Hippocampal formation (tissue), 2 donors: ENCODE measurements around the gene PLS1.
"Not testable (repeated sequence)": the region's sequence is repeated elsewhere in the genome, so short reads cannot be mapped to it uniquely, and the experiment has no call there.

Experiments
- DNase-seq, 2 donors: peaks; one replicate each; lab custom pipeline; 2025; lab: John Stamatoyannopoulos, UW

Gene PLS1

DNA sequence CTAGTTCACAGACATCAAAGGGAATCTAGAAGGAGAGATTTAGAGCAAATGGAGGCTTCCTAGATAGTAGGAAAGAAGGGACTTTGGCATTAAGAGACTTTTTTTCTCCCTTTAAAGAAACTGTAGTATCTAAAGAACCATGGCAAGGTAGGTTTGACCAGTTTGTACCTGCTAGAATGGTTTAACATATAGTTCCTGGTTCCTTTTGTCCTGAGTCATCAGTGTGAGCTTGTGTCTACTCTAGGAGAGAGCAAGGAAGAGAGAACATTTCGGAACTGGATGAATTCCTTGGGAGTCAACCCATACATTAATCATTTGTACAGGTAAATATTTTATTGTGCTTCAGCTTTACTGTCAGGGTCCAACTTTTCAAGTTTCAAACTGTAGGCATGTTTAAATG is 98.0 kb downstream of the PLS1 start:
- DNase-seq = no peak

GRCh38 chr3:142705198-142705597 is 109.0 kb downstream of the PLS1 start:
- DNase-seq = no peak

DNA sequence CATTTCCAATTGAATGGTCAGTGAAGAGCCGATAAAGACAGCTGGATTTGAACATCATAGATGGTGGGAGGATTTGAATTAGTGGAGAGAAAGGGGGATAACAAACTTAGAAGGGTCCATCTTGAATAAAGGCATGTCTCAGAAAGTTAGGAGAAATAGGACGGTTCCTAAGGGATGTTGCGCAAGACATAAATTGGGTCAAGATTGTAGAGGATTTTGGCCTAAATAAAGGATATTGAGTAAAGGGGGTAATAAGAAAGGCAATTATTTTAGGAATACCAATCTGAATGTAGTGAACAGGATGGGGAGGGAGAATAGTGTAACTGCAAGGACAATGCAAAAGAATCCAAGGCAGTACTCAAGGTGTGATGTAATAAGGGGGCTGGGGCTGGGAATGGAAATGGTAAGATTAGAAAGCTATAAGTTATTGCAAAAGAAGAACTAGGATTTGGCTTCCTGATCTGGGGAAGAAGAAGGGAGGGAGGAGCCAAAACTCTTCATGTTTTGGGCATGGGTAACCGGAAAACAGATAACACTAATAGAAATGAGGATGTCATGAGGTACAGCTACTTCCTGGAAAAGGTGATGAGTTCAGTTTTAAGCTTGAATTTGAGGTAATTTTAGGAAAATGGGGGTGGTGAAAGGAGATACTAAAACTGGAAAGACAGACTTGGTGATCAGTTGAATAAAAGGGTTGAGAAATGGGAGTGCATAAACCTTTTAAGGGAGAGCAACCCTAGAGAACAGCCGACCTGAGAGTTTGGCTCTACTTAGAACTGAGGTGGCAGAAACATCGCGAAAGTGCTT is 110.3 kb downstream of the PLS1 start:
- DNase-seq = no peak

- no peak for DNase-seq
Observed at GRCh38 chr3:142709207-142709606, 113.0 kb downstream of the PLS1 start.

DNA sequence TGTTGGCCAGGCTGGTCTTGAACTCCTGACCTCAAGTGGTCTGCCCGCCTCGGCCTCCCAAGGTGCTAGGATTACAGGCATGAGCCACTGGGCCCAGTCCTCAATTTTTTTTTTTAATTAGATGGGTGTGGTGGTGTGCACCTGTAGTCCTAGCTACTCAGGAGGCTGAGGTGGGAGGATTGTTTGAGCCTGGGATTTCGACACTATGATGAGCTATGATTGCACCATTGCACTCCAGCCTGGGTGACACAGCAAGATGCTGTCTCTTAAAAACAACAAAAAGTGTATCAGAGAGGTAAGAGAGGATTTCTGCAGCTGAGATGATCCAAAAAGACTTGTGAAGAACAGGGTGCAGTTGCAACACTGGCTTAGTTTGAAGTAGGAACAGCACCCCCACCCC is 118.7 kb downstream of the PLS1 start:
- not testable (repeated sequence) for DNase-seq

GRCh38 chr3:142716102-142716501 is 119.9 kb downstream of the PLS1 start:
- no peak for DNase-seq

DNA sequence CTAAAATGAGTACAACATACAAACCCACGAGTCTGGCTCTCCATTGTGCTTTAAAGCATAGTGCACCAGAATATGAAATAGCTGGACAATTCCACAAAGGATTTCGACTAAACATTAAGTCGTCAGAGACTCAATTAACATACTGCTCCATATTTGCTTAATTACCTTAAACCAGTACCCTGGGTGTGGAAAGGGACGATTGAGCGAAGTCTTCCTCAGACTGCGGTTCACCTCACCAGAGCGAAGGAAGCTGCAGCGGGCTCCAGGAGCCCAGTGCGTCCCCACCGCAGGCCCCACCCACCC is 127.4 kb downstream of the PLS1 start:
- no peak for DNase-seq

GRCh38 chr3:142723968-142724681 is 127.9 kb downstream of the PLS1 start, which contains the start of gene TRPC1:
Gene TRPC1 (plus strand): TSS chr3:142724034. CDS start chr3:142724560, 526 bp downstream.
- peak; percentile 78 to 84 for DNase-seq

DNA sequence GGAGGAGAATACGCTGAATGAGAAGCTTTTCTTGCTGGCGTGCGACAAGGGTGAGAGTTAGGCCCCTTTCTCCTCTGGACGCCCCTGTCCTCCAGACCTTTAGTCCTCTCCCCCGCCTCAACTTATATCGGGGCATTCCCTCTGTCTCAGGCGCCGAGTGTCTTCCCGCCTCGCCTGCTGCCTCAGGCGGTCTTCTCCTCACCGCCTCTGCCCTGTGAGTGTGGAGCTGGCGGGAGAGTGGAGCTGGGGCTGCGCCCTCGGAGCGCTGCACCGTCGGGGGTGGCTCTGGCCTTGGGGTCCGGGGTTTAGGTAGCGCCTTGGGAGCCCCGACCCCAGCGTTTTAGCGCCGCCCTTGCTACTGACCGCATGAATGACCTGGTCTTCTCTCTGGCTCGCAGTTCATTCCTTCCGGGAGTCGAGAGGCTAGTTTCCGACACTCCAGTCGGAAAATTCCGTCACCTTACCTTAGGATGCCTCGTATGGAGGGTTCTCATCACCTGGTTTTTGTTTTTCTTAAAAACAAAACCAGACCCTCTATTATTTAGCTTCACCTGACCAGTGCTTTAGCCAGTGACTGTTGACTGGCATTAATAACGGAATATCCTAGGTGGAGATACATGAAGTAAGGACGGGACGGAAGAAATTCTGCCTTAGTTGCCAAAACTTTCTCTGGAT is 128.6 kb downstream of the PLS1 start:
- DNase-seq = no peak

DNA sequence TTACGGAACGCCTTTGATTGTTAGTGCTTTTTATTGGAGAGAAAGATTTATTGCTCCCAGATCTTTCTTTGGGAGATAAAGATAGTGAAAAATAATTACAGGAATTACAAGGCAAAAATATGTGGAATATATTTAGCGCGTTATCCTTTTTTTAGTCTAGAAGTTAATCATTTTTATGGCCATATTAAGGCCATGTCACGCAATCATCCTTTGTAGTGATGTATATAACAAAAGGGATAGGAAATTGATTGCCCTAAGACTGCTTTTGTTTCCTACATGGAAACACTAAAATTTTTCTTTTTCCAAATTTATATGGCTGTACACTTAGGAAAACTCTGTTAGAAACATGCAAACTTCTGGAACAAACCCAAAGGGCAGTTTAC is 129.2 kb downstream of the PLS1 start:
- no peak for DNase-seq

- no peak for DNase-seq
Observed at GRCh38 chr3:142726017-142726416, 129.8 kb downstream of the PLS1 start.

DNA sequence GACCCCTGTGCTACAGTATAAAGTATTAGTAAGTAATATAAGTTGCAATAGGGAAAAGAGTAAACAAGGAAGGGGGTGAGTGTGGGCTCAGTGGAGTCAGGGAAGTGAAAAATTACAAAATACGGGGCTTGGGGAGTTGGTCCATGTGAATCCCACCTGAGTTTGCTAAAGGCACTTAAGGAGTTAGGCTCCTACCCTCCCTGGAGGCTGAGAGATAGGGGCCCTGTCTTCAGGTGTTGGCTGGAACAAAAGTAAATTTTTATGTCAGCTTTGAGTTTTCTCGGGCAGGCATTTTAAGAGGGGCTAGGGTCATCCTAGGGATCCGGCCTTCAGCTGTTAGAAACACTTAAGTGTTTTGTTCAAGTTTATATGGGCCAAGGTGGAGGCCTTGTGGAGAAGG is 135.9 kb downstream of the PLS1 start:
- DNase-seq = no peak

DNA sequence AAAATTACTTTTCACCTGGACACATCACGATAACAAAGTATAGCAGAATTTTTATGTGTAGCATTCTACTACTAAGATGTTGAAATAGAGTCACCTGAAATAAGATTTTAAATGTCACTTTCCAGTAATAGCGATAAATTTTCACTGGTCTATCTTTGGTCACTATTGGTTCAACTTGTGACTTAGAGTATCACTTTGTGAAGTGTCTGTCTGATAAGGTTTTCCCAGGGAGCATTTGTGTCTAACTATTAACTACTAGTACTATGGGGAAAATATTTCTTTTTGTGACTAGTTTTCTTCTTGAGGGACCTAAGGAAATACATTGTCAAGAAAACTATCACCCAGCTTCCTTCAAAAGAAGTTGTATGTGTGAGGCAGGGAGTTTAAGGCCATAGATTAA is 138.6 kb downstream of the PLS1 start:
- no peak for DNase-seq

DNA sequence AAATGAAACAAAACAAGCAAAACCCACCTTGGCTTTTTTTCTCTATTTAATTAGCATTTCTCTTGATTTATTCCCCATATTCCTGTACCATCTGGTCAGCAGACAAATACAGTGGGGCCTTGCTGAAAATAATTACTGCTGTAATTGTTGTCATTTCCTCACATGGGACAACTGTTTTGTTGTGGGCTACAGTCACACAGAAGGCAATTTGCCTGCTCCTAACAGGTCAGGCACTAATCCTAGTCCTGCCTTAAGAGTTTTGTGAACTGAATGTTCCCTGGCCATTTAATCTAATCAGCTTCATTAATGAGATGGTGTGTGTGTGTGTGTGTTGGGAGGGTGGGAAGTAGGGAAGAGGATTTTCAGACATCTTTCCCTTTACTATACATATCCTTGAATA is 139.3 kb downstream of the PLS1 start:
- DNase-seq = no peak

- no peak for DNase-seq
Observed at GRCh38 chr3:142738396-142738795, 142.2 kb downstream of the PLS1 start.

DNA sequence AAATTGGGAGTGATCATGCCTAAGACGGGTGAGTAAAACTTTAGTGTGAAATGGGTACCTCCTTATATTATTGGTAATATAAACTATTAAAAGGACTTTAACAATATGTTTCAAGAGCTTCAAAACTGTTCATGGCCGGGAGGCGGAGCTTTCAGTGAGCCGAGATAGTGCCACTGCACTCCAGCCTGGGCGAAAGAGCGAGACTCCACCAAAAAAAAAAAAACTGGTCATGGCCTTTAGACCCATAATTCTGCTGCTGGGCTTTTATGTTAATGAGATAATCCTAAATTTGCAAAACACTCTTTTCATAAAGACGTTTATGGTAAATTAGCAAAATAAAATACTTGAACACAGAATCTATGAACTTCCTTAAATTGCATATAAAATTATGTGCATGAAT is 150.5 kb downstream of the PLS1 start:
- DNase-seq = no peak

DNA sequence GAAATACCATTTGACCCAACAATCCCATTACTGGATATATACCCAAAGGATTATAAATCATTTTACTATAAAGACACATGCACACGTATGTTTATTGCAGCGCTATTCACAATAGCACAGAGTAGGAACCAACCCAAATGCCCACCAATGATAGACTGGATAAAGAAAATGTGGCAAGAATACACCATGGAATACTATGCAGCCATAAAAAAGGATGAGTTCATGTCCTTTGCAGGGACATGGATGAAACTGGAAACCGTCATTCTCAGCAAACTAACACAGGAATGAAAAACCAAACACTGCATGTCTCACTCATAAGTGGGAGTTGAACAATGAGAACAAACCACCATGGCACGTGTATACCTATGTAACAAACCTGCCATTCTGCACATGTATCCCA is 154.3 kb downstream of the PLS1 start:
- DNase-seq = not testable (repeated sequence)

GRCh38 chr3:142752605-142753004 is 156.4 kb downstream of the PLS1 start:
- not testable (repeated sequence) for DNase-seq

DNA sequence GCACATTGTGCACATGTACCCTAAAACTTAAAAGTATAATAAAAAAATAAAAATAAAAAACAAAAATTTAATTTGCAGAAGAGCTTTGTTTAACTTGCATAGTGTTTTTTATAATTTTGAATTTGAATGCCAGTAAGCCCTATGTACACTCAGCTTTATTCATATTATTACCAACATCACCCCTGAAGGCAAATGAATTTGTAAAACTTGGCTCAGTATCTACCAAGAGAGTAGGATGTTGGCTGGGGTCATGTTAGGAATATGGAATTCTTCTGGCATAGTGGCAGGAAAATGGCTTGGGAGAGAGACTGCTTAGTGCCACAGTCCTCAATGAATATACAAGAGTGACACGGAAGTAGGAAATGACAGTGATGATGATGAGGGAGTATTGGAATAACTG is 158.3 kb downstream of the PLS1 start:
- no peak for DNase-seq
